Right ventricle myocardium inferior (tissue), 1 donor: ENCODE measurements around the gene MADD. TPM values are rescaled to one million over a fixed set of nuclear protein-coding genes. Genes with fewer than 3 reads are reported as not detected.

Source experiments
- ATAC-seq: fragments of 200-7000 bp; cut with Tn5 transposase; one replicate; pipeline ENCODE4 v1.9.1; 2020; ENCODE audit warnings: mild to moderate bottlenecking, moderate library complexity
- DNase-seq: peaks from one replicate; pipeline ENCODE4 v3.0.0; 2021; ENCODE audit errors: missing footprints
- intact Hi-C: fragments of 100-400 bp; cut with DNase I; formaldehyde crosslinking; loops from one replicate; pipeline ENCODE4 v1.11.0; 2022
- long read RNA-seq: library from polyadenylated mRNA; unstranded; transcript quantifications from one replicate; pipeline ENCODE4 v2.0.0, GENCODE V29; 2021
- total RNA-seq: library from RNA; stranded (reverse); fragmentation: NEBNext Ultra II Directional; extraction: Animal tissue kit (Norgen Biotek cat#: 25700); gene quantifications from one replicate; pipeline ENCODE4 v1.2.1, GENCODE V29; 2021
- donor health status: DM: no; HTN: yes; CAD: no; lungs with severe emphysema.

MADD gene
- total RNA-seq = 40.2 TPM
- long read RNA-seq, full-length matches to known transcripts = 1 of 18 reads
- long read RNA-seq, partial matches to known transcripts = 2 of 18 reads
- long read RNA-seq, other reads (novel, unspliced or antisense) = 15 of 18 reads

DNA sequence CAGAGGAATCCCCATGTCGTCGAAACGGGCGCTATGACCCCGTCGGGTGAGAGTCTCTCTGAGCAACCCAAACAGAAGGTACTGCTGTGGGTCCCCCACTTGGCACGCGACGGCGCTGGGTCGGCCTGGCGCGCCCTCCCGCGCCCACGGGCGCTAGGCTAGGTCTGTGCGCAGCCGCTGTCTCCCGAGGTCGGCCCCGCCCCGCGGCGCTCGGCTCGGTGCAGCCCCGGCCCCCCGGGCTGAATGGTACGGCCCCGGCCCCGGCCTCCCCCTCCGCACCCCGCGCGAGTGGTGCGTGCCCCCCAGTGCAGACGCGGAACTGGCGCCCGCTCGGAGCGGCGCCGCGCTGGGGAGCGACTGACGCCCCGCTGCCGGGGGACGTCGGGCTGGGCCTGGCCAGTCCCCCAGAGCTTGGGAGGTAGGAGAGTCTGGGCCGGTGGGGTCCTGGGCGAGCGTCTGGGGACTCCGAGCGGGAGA, at the start of gene MADD:
Gene MADD (plus strand): TSS at position 305 of the 477 bp plus-strand sequence.
- intact Hi-C loops = loop anchor here (1.0 to 5.0 kb wide), 2 partner anchors 37 to 85 kb away; no protein-coding TSS in a partner anchor
- peak; percentile 93 for DNase-seq
- ATAC-seq = peak; percentile 93

- ATAC-seq (no peak), DNase-seq (no peak)
- intact Hi-C loops = no loop called here
These were observed 49.5 kb upstream of the MADD start for GRCh38 chr11:47220401-47220821.

DNA sequence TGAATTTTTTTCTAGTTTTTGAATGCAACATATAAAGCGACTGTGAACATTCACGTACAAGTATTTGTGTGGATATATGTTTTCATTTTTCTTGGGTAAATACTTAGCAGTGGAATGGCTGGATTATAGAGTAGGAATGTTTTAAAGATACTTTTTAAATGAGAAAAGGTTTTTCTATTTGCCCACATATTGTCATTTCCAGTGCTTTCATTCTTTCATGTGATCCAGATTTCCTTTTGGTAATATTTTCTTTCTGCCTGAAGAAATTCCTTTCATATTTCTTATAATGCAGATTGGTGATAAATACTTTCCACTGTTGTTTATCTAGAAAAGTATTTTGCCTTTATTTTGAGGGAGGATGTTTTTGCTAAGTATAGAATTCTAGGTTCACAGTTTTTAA, 47.2 kb upstream of the MADD start:
- DNase-seq = no peak
- no peak for ATAC-seq
- intact Hi-C loops = no loop called here

GRCh38 chr11:47225552-47226400, 44.2 kb upstream of the MADD start:
- ATAC-seq = no peak
- no peak for DNase-seq
- intact Hi-C loops = no loop called here

- intact Hi-C loops = no loop called here
- DNase-seq = no peak
- ATAC-seq = no peak
These were observed 40.8 kb upstream of the MADD start for GRCh38 chr11:47229161-47229560.

GRCh38 chr11:47233051-47233450, 36.9 kb upstream of the MADD start:
- intact Hi-C loops = no loop called here
- no peak for DNase-seq
- no peak for ATAC-seq

DNA sequence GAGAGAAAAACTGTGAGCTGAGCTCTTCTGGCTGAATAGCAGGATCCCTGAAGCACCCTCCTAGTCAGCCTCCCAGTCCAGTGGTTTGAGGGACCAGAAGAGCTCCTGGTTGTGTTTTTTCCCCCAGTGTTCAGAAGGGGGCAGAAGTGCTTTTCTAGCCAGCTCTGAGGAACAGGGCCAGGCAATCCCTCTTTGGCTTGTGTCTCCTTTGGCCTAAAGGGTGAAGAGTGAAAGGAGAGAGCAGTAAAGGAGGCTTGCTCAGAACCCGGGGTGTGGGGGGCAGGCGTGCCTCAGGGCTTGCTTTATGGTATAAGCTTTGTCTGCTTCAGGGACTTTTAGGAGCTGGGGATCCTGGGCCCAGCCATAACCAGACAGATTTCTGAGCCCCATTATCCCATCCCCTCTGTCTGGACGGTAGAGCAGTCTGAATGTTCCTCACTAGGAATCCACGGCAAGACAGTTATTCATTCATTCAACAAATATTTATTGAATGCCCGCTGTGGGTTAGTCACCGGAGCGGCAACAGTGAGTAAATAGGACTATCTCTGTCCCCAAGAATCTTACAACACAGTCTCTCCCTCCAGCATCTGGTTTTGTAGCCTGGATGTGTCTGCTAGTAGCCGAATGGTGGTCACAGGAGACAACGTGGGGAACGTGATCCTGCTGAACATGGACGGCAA, 35.8 kb upstream of the MADD start:
- ATAC-seq (peak; percentile 78), DNase-seq (no peak)
- intact Hi-C loops = no loop called here

- ATAC-seq = peak; percentile 15
- DNase-seq = no peak
- intact Hi-C loops = no loop called here
These were observed 35.2 kb upstream of the MADD start for GRCh38 chr11:47234669-47235100.

DNA sequence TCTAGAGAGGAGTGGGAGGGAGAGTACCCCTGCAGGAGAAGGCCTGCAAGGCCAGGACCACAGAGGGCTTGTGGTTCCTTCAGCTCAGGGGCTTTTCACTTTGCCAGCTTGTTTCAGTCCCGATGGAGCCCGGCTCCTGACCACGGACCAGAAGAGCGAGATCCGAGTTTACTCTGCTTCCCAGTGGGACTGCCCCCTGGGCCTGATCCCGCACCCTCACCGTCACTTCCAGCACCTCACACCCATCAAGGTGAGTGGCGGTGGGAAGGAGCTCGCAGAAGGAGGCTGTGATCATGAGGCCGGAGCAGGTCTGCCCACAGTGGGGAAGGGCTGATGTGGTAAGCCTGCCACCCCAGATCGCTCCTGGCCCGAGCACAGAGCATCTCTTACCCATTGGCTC, 34.8 kb upstream of the MADD start:
- DNase-seq (peak; percentile 62), ATAC-seq (no peak)
- intact Hi-C loops = no loop called here

- intact Hi-C loops = no loop called here
- ATAC-seq (no peak), DNase-seq (no peak)
These were observed 33.5 kb upstream of the MADD start for GRCh38 chr11:47236482-47236881.

DNA sequence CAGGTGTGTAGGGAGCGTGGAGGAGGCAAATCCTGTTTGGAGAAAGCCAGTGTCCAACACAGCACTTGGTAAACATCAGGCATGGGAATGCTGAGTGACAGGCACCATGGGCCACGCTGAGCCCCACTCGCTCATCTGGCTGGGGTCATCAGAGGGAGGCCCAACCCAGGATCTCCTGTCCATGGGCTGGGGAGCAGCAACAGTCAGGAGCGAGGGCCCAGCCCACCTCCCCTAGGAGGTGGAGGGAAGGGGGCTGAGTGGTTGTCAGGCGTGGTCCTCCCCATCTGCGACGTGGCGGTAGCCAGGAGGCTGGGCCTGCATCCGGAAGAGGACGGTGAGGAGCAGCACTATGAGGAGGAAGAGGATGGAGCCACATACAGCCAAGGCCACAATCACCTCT, 30.1 kb upstream of the MADD start:
- ATAC-seq = no peak
- DNase-seq = no peak
- intact Hi-C loops = no loop called here

- DNase-seq (no peak), ATAC-seq (no peak)
- intact Hi-C loops = no loop called here
These were observed 28.1 kb upstream of the MADD start for GRCh38 chr11:47241841-47242301.

DNA sequence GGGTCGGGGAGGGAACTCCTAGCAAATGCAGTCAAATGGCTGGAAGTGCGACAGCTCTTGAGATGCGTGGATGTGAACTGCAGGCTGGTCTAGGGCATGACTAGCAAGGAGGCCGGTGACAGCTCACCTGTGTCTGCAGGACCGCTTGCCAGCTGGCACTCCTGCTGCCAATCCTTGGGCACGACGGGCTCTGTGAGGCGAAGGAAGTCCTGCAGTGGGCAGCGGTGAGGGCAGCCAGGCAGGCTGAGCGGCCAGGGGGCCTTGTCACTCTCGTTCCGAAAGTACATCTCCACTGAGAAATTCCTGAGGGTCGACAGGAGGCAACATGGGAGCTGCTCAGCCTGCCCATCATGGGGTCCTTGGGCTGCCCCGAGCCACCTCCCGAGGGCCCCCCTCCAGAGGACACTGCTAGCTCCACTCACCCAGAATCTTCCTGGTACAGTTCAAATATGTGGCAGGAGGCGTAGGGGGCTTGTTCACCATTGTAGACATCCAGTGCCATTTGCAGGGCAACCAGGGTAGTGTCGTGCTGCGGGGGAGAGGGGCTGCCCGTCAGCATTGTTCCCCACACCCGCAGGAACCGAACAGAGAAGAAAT, 27.2 kb upstream of the MADD start:
- ATAC-seq = no peak
- intact Hi-C loops = no loop called here
- DNase-seq = no peak

DNA sequence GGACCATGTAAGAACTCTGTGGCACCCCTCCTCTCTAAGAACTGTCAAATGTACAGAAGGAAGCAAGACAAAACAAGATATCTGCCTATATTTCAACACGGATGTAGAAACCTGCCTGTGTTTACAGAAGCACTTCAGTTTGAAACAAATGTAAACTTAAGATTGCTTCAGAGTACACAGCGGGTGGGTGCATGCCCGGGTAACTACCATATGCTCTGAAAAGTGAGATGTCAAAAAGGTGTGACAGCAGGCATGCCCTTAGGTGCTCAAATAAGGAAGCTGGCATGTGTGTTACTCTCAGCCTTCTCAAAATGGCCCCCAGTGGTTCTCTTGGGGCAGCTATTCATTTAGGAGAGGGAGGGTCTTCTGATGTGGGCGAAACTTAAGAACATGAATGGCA, 26.5 kb upstream of the MADD start:
- DNase-seq (no peak), ATAC-seq (no peak)
- intact Hi-C loops = no loop called here

DNA sequence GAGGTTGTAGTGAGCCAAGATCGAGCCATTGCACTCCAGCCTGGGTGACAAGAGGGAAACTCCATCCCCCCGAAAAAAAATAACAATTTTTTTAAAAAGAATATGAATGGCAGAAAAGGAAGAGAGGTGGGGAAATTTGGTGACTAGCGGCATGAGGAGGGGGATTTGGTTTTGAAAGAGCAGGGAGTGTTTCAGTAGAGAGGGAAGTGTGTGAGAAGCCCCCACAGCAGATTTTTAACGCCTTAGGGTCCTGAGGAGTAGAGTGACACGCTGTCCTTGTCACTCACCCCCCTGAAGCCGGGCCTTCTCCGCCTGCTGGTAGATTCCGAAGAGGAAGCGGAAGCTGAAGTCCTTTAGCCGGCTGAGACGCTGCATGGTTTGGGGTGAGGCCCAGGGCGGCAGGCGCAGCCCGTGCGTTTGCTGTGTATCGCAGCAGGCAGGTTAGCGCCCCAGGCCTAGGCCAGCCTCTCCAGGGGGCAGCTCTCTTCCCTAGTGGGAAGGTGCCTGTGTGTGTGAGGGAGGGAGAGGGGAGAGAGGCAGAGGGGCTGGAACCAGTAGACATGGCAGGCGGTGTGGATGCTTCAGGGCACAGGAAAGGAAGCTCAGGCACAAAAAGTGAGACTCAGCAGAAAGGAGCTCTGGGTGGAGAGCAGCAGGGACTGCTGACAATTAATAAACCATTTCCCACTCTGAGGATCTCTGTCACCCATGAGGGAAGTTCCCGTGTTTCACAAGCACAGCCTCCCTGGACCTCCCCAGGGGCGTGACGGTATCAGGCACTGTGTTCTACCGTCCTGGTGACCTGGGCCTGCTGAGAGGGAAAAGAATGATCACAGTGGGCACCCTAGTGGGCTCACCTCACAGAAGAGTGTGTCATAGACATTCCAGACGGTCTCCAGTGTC, 25.2 kb upstream of the MADD start:
- DNase-seq (no peak), ATAC-seq (peak; percentile 23)
- intact Hi-C loops = loop anchor here (5.0 kb wide), 1 partner anchor 67 kb away; the partner anchor contains the start of gene ARFGAP2

- ATAC-seq (no peak), DNase-seq (no peak)
- intact Hi-C loops = loop anchor here (5.0 kb wide), 1 partner anchor 68 kb away; the partner anchor contains the start of gene ARFGAP2
These were observed 24.1 kb upstream of the MADD start for GRCh38 chr11:47245611-47246357.

GRCh38 chr11:47247502-47247901, 22.4 kb upstream of the MADD start:
- DNase-seq (no peak), ATAC-seq (no peak)
- intact Hi-C loops = loop anchor here (5.0 kb wide), 1 partner anchor 70 kb away; the partner anchor contains the start of gene ARFGAP2
